ENCODE measurements around the gene TRAF3.
"Not testable (repeated sequence)": the region's sequence is repeated elsewhere in the genome, so short reads cannot be mapped to it uniquely, and the experiment has no call there.

Gene TRAF3

GRCh38 chr14:102835959-102836358, 58.7 kb downstream of the TRAF3 start:
- no peak for TF ChIP-seq CTCF (IDR thresholded peaks at IDR 0.05; ENCODE audit: low read depth, low read length)
- DNase-seq (ENCODE audit: extremely low read depth, low read depth): no peak

- not testable (repeated sequence) for DNase-seq (ENCODE audit: extremely low read depth, low read depth)
These were observed 59.9 kb downstream of the TRAF3 start for GRCh38 chr14:102837120-102837519.

- no peak for DNase-seq (ENCODE audit: extremely low read depth, low read depth)
- TF ChIP-seq CTCF (IDR thresholded peaks at IDR 0.05; ENCODE audit: low read depth, low read length): no peak
These were observed 61.3 kb downstream of the TRAF3 start for GRCh38 chr14:102838501-102838900.

- no peak for TF ChIP-seq CTCF (IDR thresholded peaks at IDR 0.05; ENCODE audit: low read depth, low read length)
- DNase-seq (ENCODE audit: extremely low read depth, low read depth): no peak
These were observed 62.9 kb downstream of the TRAF3 start for GRCh38 chr14:102840115-102840514.

- TF ChIP-seq CTCF (IDR thresholded peaks at IDR 0.05; ENCODE audit: low read depth, low read length): no peak
- no peak for DNase-seq (ENCODE audit: extremely low read depth, low read depth)
These were observed 63.7 kb downstream of the TRAF3 start for GRCh38 chr14:102840771-102841528.

- TF ChIP-seq CTCF (IDR thresholded peaks at IDR 0.05; ENCODE audit: low read depth, low read length): no peak
- no peak for DNase-seq (ENCODE audit: extremely low read depth, low read depth)
These were observed 71.7 kb downstream of the TRAF3 start for GRCh38 chr14:102848830-102849525.

GRCh38 chr14:102849526-102850379, 72.5 kb downstream of the TRAF3 start:
- no peak for DNase-seq (ENCODE audit: extremely low read depth, low read depth)
- no peak for TF ChIP-seq CTCF (IDR thresholded peaks at IDR 0.05; ENCODE audit: low read depth, low read length)
